ENCODE measurements around the gene SLC25A38.

DNA sequence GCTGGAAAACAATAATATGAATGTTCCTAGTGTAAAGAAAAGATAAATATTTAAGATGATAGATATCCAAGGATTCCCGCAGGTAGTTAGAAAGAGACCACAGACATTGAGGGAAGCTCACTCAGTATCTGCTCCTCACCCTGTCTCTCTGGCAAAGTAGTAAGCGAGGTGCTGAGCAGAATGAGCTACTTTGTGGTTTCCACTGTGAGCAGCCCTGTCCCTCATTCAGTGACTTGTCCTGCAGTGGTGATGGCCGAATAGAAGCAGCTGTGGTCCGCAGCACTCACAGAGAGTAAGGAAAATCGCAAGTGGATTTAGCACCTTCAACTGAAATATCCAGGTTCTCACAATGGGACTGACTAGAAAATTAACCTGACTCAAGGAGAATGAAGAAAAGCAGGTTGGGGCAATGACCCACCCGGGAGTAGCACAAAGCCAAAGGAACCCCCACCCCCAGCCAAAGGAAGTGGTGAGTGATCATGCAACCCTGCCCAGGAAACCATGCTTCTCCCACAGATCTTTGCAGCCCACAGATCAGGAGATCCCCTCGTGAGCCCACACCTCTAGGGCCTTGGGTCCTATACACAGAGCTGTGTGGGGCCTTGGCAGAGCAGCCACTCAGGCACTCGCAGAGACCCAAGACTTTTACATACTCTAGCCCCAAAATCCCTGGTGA is 21.8 kb upstream of the SLC25A38 start:
- TF ChIP-seq, protein P1, sequence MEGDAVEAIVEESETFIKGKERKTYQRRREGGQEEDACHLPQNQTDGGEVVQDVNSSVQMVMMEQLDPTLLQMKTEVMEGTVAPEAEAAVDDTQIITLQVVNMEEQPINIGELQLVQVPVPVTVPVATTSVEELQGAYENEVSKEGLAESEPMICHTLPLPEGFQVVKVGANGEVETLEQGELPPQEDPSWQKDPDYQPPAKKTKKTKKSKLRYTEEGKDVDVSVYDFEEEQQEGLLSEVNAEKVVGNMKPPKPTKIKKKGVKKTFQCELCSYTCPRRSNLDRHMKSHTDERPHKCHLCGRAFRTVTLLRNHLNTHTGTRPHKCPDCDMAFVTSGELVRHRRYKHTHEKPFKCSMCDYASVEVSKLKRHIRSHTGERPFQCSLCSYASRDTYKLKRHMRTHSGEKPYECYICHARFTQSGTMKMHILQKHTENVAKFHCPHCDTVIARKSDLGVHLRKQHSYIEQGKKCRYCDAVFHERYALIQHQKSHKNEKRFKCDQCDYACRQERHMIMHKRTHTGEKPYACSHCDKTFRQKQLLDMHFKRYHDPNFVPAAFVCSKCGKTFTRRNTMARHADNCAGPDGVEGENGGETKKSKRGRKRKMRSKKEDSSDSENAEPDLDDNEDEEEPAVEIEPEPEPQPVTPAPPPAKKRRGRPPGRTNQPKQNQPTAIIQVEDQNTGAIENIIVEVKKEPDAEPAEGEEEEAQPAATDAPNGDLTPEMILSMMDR (IDR thresholded peaks at IDR 0.05): no peak
- no peak for TF ChIP-seq POLR2A (IDR thresholded peaks at IDR 0.05)

Data from transverse colon (tissue), 3 donors.